Tibial nerve (tissue), 4 donors: ENCODE measurements around the gene ZBTB16.

ENCODE experiments used
- CTCF ChIP-seq, 5 experiments: fragments of 200-600 bp in 3 of 5; fragments of 450-650 bp in 2 of 5; sonication (generic) in 3 of 5; IDR thresholded peaks; one replicate each; pipeline ENCODE4 v1.5.1; 2016 to 2019; ENCODE audit warnings: antibody characterized with exemption in 5 of 5, mild to moderate bottlenecking in 3 of 5, moderate library complexity in 2 of 5
- EP300 ChIP-seq, 2 donors: sonication (generic); formaldehyde crosslinking; IDR thresholded peaks; one replicate each; pipeline ENCODE4 v1.6.1; 2017; ENCODE audit warnings: antibody characterized with exemption in 2 of 2, mild to moderate bottlenecking in 1 of 2
- POLR2A ChIP-seq, 2 donors: fragments of 450-650 bp; IDR thresholded peaks; one replicate each; pipeline ENCODE4 v1.6.1; 2017; ENCODE audit warnings: antibody characterized with exemption in 2 of 2, mild to moderate bottlenecking in 2 of 2, moderate library complexity in 2 of 2

- TF ChIP-seq CTCF (IDR thresholded peaks at IDR 0.05): no peak
- no peak for TF ChIP-seq POLR2A (IDR thresholded peaks at IDR 0.05)
- peak in 1 of 2 donors; percentile 4 for TF ChIP-seq EP300 (IDR thresholded peaks at IDR 0.05)
These were observed 169.2 kb downstream of the ZBTB16 start for GRCh38 chr11:114228435-114229411.
